ENCODE measurements around the gene CRISPLD2.
"Not testable (repeated sequence)": the region's sequence is repeated elsewhere in the genome, so short reads cannot be mapped to it uniquely, and the experiment has no call there.

The CRISPLD2 gene

GRCh38 chr16:84931107-84931494, 111.3 kb downstream of the CRISPLD2 start:
- no peak for DNase-seq (ENCODE audit: low read depth)

- no peak for DNase-seq (ENCODE audit: low read depth)
Measured at GRCh38 chr16:84931506-84931905, 111.7 kb downstream of the CRISPLD2 start.

- no peak for DNase-seq (ENCODE audit: low read depth)
Measured at GRCh38 chr16:84932681-84933080, 112.9 kb downstream of the CRISPLD2 start.

GRCh38 chr16:84933774-84934631, 114.2 kb downstream of the CRISPLD2 start:
- DNase-seq (ENCODE audit: low read depth): no peak

- DNase-seq (ENCODE audit: low read depth): no peak
Measured at GRCh38 chr16:84937196-84938005, 117.6 kb downstream of the CRISPLD2 start.

GRCh38 chr16:84938616-84939015, 118.8 kb downstream of the CRISPLD2 start:
- not testable (repeated sequence) for DNase-seq (ENCODE audit: low read depth)

GRCh38 chr16:84940670-84941551, 121.1 kb downstream of the CRISPLD2 start:
- DNase-seq (ENCODE audit: low read depth): no peak

- DNase-seq (ENCODE audit: low read depth): no peak
Measured at GRCh38 chr16:84941921-84942320, 122.1 kb downstream of the CRISPLD2 start.

GRCh38 chr16:84942786-84943185, 123.0 kb downstream of the CRISPLD2 start:
- DNase-seq (ENCODE audit: low read depth): no peak

- DNase-seq (ENCODE audit: low read depth): no peak
Measured at GRCh38 chr16:84943620-84944019, 123.8 kb downstream of the CRISPLD2 start.

- DNase-seq (ENCODE audit: low read depth): no peak
Measured at GRCh38 chr16:84947022-84947421, 127.2 kb downstream of the CRISPLD2 start.

GRCh38 chr16:84947996-84948850, 128.4 kb downstream of the CRISPLD2 start:
- no peak for DNase-seq (ENCODE audit: low read depth)

GRCh38 chr16:84948851-84949610, 129.2 kb downstream of the CRISPLD2 start:
- DNase-seq (ENCODE audit: low read depth): no peak

GRCh38 chr16:84949772-84950436, 130.1 kb downstream of the CRISPLD2 start:
- DNase-seq (ENCODE audit: low read depth): no peak

GRCh38 chr16:84950906-84951305, 131.1 kb downstream of the CRISPLD2 start:
- DNase-seq (ENCODE audit: low read depth): no peak

- peak; percentile 31 for DNase-seq (ENCODE audit: low read depth)
Measured at GRCh38 chr16:84952335-84953189, 132.8 kb downstream of the CRISPLD2 start.

- DNase-seq (ENCODE audit: low read depth): no peak
Measured at GRCh38 chr16:84953190-84953746, 133.5 kb downstream of the CRISPLD2 start.

- no peak for DNase-seq (ENCODE audit: low read depth)
Measured at GRCh38 chr16:84955427-84955826, 135.6 kb downstream of the CRISPLD2 start.

- DNase-seq (ENCODE audit: low read depth): no peak
Measured at GRCh38 chr16:84957192-84957591, 137.4 kb downstream of the CRISPLD2 start.
